ENCODE measurements around the gene CD163. TPM values are rescaled to one million over a fixed set of nuclear protein-coding genes. Genes with fewer than 3 reads are reported as not detected.

CD163 gene
- total and polyA plus RNA-seq, 2 donors (not counting 1 experiment from before 2014, with no cell fraction given) = 0.03 TPM; not detected in 1

DNA sequence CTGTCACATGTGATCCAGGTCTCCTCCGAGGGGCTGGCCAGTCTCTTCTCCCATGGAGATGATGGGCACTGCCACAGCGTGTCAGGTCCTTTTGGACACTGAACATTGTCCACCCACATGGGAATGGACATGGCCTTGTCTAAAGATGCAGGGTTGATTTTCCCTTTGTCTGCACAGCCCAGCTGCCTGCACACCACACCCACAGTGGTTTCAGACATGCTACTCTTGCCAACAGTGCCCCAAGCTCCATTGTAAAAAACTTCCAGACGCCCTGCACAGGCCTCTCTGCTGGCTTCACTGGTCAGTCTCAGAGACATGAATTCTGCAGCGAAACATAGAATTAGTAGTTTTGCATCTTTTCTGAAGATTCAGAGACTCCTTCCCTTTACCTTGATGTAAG, 18.5 kb downstream of the CD163 start:
- H4K20me1 ChIP-seq (ENCODE audit: control insufficient read depth, extremely low read depth, insufficient read depth, low read length) = no peaks in the 10 kb centered on the region
- no peak overlapping the region for H3K9ac ChIP-seq (ENCODE audit: insufficient read depth, low read length)
- TF ChIP-seq, protein P1, sequence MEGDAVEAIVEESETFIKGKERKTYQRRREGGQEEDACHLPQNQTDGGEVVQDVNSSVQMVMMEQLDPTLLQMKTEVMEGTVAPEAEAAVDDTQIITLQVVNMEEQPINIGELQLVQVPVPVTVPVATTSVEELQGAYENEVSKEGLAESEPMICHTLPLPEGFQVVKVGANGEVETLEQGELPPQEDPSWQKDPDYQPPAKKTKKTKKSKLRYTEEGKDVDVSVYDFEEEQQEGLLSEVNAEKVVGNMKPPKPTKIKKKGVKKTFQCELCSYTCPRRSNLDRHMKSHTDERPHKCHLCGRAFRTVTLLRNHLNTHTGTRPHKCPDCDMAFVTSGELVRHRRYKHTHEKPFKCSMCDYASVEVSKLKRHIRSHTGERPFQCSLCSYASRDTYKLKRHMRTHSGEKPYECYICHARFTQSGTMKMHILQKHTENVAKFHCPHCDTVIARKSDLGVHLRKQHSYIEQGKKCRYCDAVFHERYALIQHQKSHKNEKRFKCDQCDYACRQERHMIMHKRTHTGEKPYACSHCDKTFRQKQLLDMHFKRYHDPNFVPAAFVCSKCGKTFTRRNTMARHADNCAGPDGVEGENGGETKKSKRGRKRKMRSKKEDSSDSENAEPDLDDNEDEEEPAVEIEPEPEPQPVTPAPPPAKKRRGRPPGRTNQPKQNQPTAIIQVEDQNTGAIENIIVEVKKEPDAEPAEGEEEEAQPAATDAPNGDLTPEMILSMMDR (conservative IDR thresholded peaks at IDR 0.05 in 1 of 2, IDR thresholded peaks at IDR 0.05 in 1 of 2; ENCODE audit: low read depth in 1 of 2, low read length in 2 of 2) = no peak
- no peak for TF ChIP-seq EZH2 (IDR thresholded peaks at IDR 0.05; ENCODE audit: low read length, missing control alignments)
- H3K27ac ChIP-seq (ENCODE audit: insufficient read depth, low read length) = no peak overlapping the region
- no peaks in the 10 kb centered on the region for H3K9me3 ChIP-seq (ENCODE audit: control insufficient read depth, insufficient read depth, low read depth, low read length)
- no peak for DNase-seq (ENCODE audit: low read depth in 2 of 2)
- H3K4me1 ChIP-seq (ENCODE audit: control insufficient read depth, extremely low read depth, insufficient read depth, low read length) = no peaks in the 10 kb centered on the region
- no peaks in the 10 kb centered on the region for H3K36me3 ChIP-seq (ENCODE audit: control insufficient read depth, insufficient read depth, low read length)
- no peak overlapping the region for H3K4me2 ChIP-seq (ENCODE audit: extremely low read depth, insufficient read depth, low read length)
- no peaks in the 10 kb centered on the region for H3K27me3 ChIP-seq (ENCODE audit: control insufficient read depth, insufficient read depth, low read length)
- H2AFZ ChIP-seq (ENCODE audit: low read length) = no peak overlapping the region
- no peak overlapping the region for H3K4me3 ChIP-seq (replicated peaks in 1 of 4; ENCODE audit: control extremely low read depth in 1 of 4, insufficient read depth in 1 of 4, low read depth in 3 of 4, low read length in 4 of 4)
- no peaks in the 10 kb centered on the region for H3K79me2 ChIP-seq (ENCODE audit: control insufficient read depth, insufficient read depth, low read length)

DNA sequence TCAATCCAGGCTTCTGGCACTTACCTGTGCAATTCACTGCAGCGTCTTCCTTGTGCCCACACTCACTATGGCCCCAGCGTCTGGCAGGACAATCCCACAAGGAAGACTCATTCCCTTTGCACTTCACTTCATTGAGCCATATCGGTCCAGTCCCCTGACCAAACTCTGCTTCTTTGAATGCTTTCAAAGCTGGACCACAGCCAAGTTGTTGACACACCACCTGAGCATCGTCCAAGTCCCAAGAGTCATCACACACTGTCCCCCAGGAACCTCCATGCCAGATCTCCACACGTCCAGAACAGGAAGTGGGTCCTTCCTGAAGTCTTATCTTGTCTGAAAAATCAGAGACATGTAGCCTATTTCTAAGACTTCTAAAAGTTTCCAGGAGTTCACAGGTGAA, 20.2 kb downstream of the CD163 start:
- Histone ChIP-seq H3K79me2 (ENCODE audit: control insufficient read depth, insufficient read depth, low read length) (no peaks in the 10 kb centered on the region), H3K27ac (ENCODE audit: insufficient read depth, low read length) (no peak overlapping the region), H3K4me1 (ENCODE audit: control insufficient read depth, extremely low read depth, insufficient read depth, low read length) (no peaks in the 10 kb centered on the region), H3K9ac (ENCODE audit: insufficient read depth, low read length) (no peak overlapping the region), H3K9me3 (ENCODE audit: control insufficient read depth, insufficient read depth, low read depth, low read length) (no peaks in the 10 kb centered on the region), H3K36me3 (ENCODE audit: control insufficient read depth, insufficient read depth, low read length) (no peaks in the 10 kb centered on the region), H3K27me3 (ENCODE audit: control insufficient read depth, insufficient read depth, low read length) (no peaks in the 10 kb centered on the region), H3K4me3 (replicated peaks in 1 of 4; ENCODE audit: control extremely low read depth in 1 of 4, insufficient read depth in 1 of 4, low read depth in 3 of 4, low read length in 4 of 4) (no peak overlapping the region), H4K20me1 (ENCODE audit: control insufficient read depth, extremely low read depth, insufficient read depth, low read length) (no peaks in the 10 kb centered on the region), H3K4me2 (ENCODE audit: extremely low read depth, insufficient read depth, low read length) (no peak overlapping the region), H2AFZ (ENCODE audit: low read length) (no peak overlapping the region)
- TF ChIP-seq EZH2 (IDR thresholded peaks at IDR 0.05; ENCODE audit: low read length, missing control alignments) = no peak
- TF ChIP-seq, protein P1 (conservative IDR thresholded peaks at IDR 0.05 in 1 of 2, IDR thresholded peaks at IDR 0.05 in 1 of 2; ENCODE audit: low read depth in 1 of 2, low read length in 2 of 2) = no peak
- DNase-seq (ENCODE audit: low read depth in 2 of 2) = no peak

DNA sequence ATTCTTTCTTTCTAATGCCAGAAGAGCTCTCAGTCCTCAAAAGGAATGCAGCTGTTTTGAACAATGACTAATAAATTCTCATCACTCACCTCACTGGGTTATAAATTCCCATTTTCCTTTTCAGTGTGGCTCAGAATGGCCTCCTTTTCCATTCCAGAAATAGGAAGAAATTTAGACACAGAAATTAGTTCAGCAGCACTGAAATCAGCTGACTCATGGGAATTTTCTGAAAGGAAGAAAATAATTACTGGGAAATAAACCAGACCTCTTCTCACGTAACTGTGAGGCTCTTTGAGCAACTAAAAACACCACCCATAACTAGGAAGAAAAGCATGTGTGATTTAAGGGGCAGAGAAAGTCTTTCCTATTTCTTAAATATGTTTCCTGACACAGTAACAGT, 23.8 kb downstream of the CD163 start:
- Histone ChIP-seq H3K79me2 (ENCODE audit: control insufficient read depth, insufficient read depth, low read length) (no peaks in the 10 kb centered on the region), H3K9me3 (ENCODE audit: control insufficient read depth, insufficient read depth, low read depth, low read length) (no peaks in the 10 kb centered on the region), H2AFZ (ENCODE audit: low read length) (no peak overlapping the region), H3K9ac (ENCODE audit: insufficient read depth, low read length) (no peak overlapping the region), H3K4me3 (replicated peaks in 1 of 4; ENCODE audit: control extremely low read depth in 1 of 4, insufficient read depth in 1 of 4, low read depth in 3 of 4, low read length in 4 of 4) (no peak overlapping the region), H3K4me1 (ENCODE audit: control insufficient read depth, extremely low read depth, insufficient read depth, low read length) (no peaks in the 10 kb centered on the region), H4K20me1 (ENCODE audit: control insufficient read depth, extremely low read depth, insufficient read depth, low read length) (no peaks in the 10 kb centered on the region), H3K36me3 (ENCODE audit: control insufficient read depth, insufficient read depth, low read length) (no peaks in the 10 kb centered on the region), H3K27me3 (ENCODE audit: control insufficient read depth, insufficient read depth, low read length) (no peaks in the 10 kb centered on the region), H3K27ac (ENCODE audit: insufficient read depth, low read length) (no peak overlapping the region), H3K4me2 (ENCODE audit: extremely low read depth, insufficient read depth, low read length) (no peak overlapping the region)
- DNase-seq (ENCODE audit: low read depth in 2 of 2) = no peak
- no peak for TF ChIP-seq EZH2 (IDR thresholded peaks at IDR 0.05; ENCODE audit: low read length, missing control alignments)
- TF ChIP-seq, protein P1 (conservative IDR thresholded peaks at IDR 0.05 in 1 of 2, IDR thresholded peaks at IDR 0.05 in 1 of 2; ENCODE audit: low read depth in 1 of 2, low read length in 2 of 2) = no peak

All from fibroblast of lung (primary cell).